Uterus (tissue), 4 donors: ENCODE measurements around the gene ZNF609. TPM values are rescaled to one million over a fixed set of nuclear protein-coding genes. Genes with fewer than 3 reads are reported as not detected.

Experiments
- DNase-seq, 2 donors: peaks; one replicate each; pipeline ENCODE4 v3.0.0-alpha.2; 2019 to 2020
- H3K27ac ChIP-seq, 2 donors: fragments of 200-600 bp; sonication (generic); 1 replicate in 1 of 2; 2 replicates in 1 of 2; pipeline ENCODE4 v1.5.1; 2016 to 2018
- H3K27me3 ChIP-seq, 2 donors: fragments of 200-600 bp; sonication (generic); one replicate each; pipeline ENCODE4 v1.5.1; 2018 to 2019; ENCODE audit warnings: control low read depth in 1 of 2
- H3K36me3 ChIP-seq, 2 donors: fragments of 200-600 bp; sonication (generic); one replicate each; pipeline ENCODE4 v1.5.1; 2019; ENCODE audit warnings: control low read depth in 1 of 2
- H3K4me1 ChIP-seq, 2 donors: fragments of 200-600 bp; sonication (generic); one replicate each; pipeline ENCODE4 v1.5.1; 2018 to 2019; ENCODE audit warnings: control low read depth in 1 of 2
- H3K4me3 ChIP-seq, 2 donors: fragments of 200-600 bp; sonication (generic); 1 replicate in 1 of 2; 2 replicates in 1 of 2; pipeline ENCODE4 v1.5.1; 2018 to 2019; ENCODE audit warnings: mild to moderate bottlenecking in 1 of 2
- H3K9me3 ChIP-seq, 2 donors: fragments of 200-600 bp; sonication (generic); one replicate each; pipeline ENCODE4 v1.5.1; 2019; ENCODE audit warnings: control low read depth in 1 of 2
- POLR2A ChIP-seq, 2 donors: fragments of 450-650 bp; IDR thresholded peaks; one replicate each; pipeline ENCODE4 v1.6.1; 2016; ENCODE audit warnings: antibody characterized with exemption in 2 of 2, mild to moderate bottlenecking in 1 of 2, moderate library complexity in 1 of 2
- intact Hi-C: fragments of 100-400 bp; cut with DNase I; formaldehyde crosslinking; loops from one replicate; pipeline ENCODE4 v1.15.1; 2023; ENCODE audit warnings: low total_unique reads
- total RNA-seq, 4 donors: library from RNA; depleted of rRNA in 3 of 4; stranded (reverse); fragments of >200 nt in 3 of 4; gene quantifications; one replicate each; pipeline versions ENCODE4 v1.1.0 to v1.2.4, GENCODE V29; 2014 to 2023
- TF ChIP-seq, protein P1 (sequence below), 4 experiments: fragments of 200-600 bp in 2 of 4; fragments of 450-650 bp in 2 of 4; sonication (generic) in 2 of 4; IDR thresholded peaks; one replicate each; pipeline ENCODE4 v1.5.1; 2016 to 2019; ENCODE audit warnings: antibody characterized with exemption in 4 of 4, mild to moderate bottlenecking in 2 of 4, moderate library complexity in 1 of 4
- donor health status: DM: yes; HTN: yes; CAD: no.

Gene ZNF609
- total RNA-seq, 4 donors from 2014 or later, result 12.4 to 59.6 (median 26.1) TPM

DNA sequence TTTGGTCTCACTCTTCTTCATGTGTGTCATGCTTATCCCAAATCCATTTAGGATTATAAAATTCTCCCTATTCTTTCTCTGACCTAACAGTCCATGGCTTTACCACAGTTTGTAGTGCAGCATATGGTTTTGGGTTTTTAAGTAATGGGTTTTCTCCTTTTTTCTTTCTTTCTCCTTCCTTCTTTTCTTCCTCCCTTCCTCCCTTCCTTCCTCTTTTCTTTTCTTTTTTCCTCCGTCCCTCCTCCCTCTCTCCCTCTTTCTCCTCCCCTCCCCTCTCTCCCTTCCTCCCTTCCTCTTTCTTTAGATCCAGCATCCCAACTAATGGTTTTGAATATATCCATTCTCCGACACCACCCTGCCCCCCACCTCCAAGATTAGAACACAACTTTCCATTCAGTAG, 196.1 kb downstream of the ZNF609 start:
- H3K27ac ChIP-seq, result no peak overlapping the region
- no peak overlapping the region for H3K4me3 ChIP-seq
- H3K4me1 ChIP-seq, result no peaks in the 10 kb centered on the region
- intact Hi-C loops, result no loop called here
- no peaks in the 10 kb centered on the region for H3K9me3 ChIP-seq
- H3K36me3 ChIP-seq, result no peaks in the 10 kb centered on the region
- no peak for DNase-seq
- H3K27me3 ChIP-seq, result no peaks in the 10 kb centered on the region
- no peak for TF ChIP-seq POLR2A (IDR thresholded peaks at IDR 0.05)
- TF ChIP-seq, protein P1, sequence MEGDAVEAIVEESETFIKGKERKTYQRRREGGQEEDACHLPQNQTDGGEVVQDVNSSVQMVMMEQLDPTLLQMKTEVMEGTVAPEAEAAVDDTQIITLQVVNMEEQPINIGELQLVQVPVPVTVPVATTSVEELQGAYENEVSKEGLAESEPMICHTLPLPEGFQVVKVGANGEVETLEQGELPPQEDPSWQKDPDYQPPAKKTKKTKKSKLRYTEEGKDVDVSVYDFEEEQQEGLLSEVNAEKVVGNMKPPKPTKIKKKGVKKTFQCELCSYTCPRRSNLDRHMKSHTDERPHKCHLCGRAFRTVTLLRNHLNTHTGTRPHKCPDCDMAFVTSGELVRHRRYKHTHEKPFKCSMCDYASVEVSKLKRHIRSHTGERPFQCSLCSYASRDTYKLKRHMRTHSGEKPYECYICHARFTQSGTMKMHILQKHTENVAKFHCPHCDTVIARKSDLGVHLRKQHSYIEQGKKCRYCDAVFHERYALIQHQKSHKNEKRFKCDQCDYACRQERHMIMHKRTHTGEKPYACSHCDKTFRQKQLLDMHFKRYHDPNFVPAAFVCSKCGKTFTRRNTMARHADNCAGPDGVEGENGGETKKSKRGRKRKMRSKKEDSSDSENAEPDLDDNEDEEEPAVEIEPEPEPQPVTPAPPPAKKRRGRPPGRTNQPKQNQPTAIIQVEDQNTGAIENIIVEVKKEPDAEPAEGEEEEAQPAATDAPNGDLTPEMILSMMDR (IDR thresholded peaks at IDR 0.05), result no peak

DNA sequence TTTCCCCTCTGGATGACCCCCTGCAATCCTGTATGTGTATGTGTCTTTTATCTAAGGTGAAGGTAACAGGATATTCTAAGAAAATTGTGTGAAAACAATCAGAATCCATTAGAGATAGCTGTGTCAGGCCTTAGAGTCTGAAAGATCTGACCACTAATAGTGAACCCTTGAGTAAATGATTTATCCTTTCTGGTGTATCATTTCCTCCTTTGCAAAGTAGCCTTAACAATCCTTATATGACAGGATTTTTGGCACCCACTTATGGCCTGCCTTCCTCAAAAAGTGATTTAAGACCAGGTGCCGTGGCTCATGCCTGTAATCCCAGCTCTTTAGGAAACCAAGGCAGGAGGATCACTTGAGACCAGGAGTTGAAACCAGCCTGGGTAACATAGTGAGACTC, 204.8 kb downstream of the ZNF609 start:
- no peaks in the 10 kb centered on the region for H3K4me1 ChIP-seq
- no peak overlapping the region for H3K27ac ChIP-seq
- H3K4me3 ChIP-seq, result no peak overlapping the region
- intact Hi-C loops, result no loop called here
- TF ChIP-seq, protein P1 (IDR thresholded peaks at IDR 0.05), result no peak
- TF ChIP-seq POLR2A (IDR thresholded peaks at IDR 0.05), result no peak
- H3K9me3 ChIP-seq, result no peaks in the 10 kb centered on the region
- no peak for DNase-seq
- H3K27me3 ChIP-seq, result no peaks in the 10 kb centered on the region
- no peaks in the 10 kb centered on the region for H3K36me3 ChIP-seq

DNA sequence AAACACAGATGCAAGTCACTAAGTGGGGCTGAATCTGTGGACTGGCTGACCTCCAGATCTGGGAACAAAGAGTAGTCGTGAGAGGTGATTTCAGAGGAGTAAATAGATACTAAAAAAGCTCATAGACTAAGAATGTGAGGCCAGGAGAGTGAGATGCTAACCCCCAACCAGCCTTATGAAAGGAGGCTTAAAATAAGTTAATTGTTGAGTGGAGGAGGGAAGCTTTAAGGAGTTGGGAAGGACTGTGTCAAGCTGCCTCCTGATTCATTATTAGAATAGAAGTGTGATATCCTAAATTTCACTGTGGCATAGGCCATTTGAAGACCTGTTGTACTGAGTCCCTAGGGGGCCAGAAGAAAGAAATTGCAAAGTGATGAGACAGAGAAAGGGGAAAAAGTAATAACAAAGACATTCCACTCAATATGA, 207.4 kb downstream of the ZNF609 start:
- Histone ChIP-seq H3K4me1 (no peaks in the 10 kb centered on the region), H3K36me3 (no peaks in the 10 kb centered on the region), H3K9me3 (no peaks in the 10 kb centered on the region), H3K4me3 (no peak overlapping the region), H3K27me3 (no peaks in the 10 kb centered on the region), H3K27ac (peak overlapping the region in 1 of 2 donors; percentile 23)
- intact Hi-C loops, result no loop called here
- no peak for TF ChIP-seq POLR2A (IDR thresholded peaks at IDR 0.05)
- TF ChIP-seq, protein P1 (IDR thresholded peaks at IDR 0.05), result no peak
- no peak for DNase-seq

- Histone ChIP-seq H3K4me1 (no peaks in the 10 kb centered on the region), H3K36me3 (no peaks in the 10 kb centered on the region), H3K27ac (no peak overlapping the region), H3K9me3 (no peaks in the 10 kb centered on the region), H3K4me3 (no peak overlapping the region), H3K27me3 (no peaks in the 10 kb centered on the region)
- TF ChIP-seq, protein P1 (IDR thresholded peaks at IDR 0.05), result no peak
- no peak for TF ChIP-seq POLR2A (IDR thresholded peaks at IDR 0.05)
- no peak for DNase-seq
- intact Hi-C loops, result no loop called here
These were observed 213.5 kb downstream of the ZNF609 start for GRCh38 chr15:64673866-64674265.

GRCh38 chr15:64678126-64678819, 217.9 kb downstream of the ZNF609 start:
- H3K4me1 ChIP-seq, result no peaks in the 10 kb centered on the region
- TF ChIP-seq, protein P1 (IDR thresholded peaks at IDR 0.05), result no peak
- TF ChIP-seq POLR2A (IDR thresholded peaks at IDR 0.05), result no peak
- H3K4me3 ChIP-seq, result no peak overlapping the region
- H3K9me3 ChIP-seq, result no peaks in the 10 kb centered on the region
- H3K27me3 ChIP-seq, result no peaks in the 10 kb centered on the region
- no peaks in the 10 kb centered on the region for H3K36me3 ChIP-seq
- intact Hi-C loops, result no loop called here
- H3K27ac ChIP-seq, result no peak overlapping the region
- DNase-seq, result no peak
